GM12878 (cell line): Measurements from ENCODE around the gene JMJD7. TPM values are rescaled to one million over a fixed set of nuclear protein-coding genes. Genes with fewer than 3 reads are reported as not detected.

Experiments used
- ATAC-seq: fragments of 200-7000 bp; cut with Tn5 transposase; 3 replicates; pipeline ENCODE4 v1.9.1; 2020; ENCODE audit warnings: mild to moderate bottlenecking, moderate library complexity
- BruUV-seq: library from RNA; stranded (reverse); fragments of 400-500 nt; replicated peaks from 2 replicates; lab custom pipeline; 2021; lab: Mats Ljungman, UMichigan
- CTCF ChIA-PET: fragments of 300-600 bp; sonication (Branson Sonifier 250); formaldehyde crosslinking; extraction: SDS; loops from one replicate; lab custom pipeline; 2021; ENCODE audit warnings: inconsistent platforms; lab: Yijun Ruan, JAX
- POLR2A ChIA-PET: fragments of 350-600 bp; formaldehyde crosslinking; extraction: SDS; loops from one replicate; lab custom pipeline; 2021; ENCODE audit warnings: inconsistent platforms; lab: Charles Lee
- RAD21 ChIA-PET: fragments of 300-600 bp; sonication (Branson Sonifier 250); formaldehyde crosslinking; loops from one replicate; lab custom pipeline; 2023; ENCODE audit warnings: antibody characterized with exemption; ENCODE audit not compliant: unreplicated experiment; lab: Charles Lee
- SMC1A ChIA-PET: fragments of 300-600 bp; sonication (Branson Sonifier 250); formaldehyde crosslinking; loops from one replicate; lab custom pipeline; 2023; ENCODE audit not compliant: unreplicated experiment, uncharacterized antibody; lab: Charles Lee
- DNase-seq: peaks from one replicate; pipeline ENCODE4 v3.0.0-alpha.2; 2011; ENCODE audit warnings: low read depth, low spot score
- FAIRE-seq: peaks from 3 replicates; lab custom pipeline; 2011; peaks lifted over from hg19 to GRCh38; lab: Jason Lieb, UNC
- H2AFZ ChIP-seq: 2 replicates; pipeline ENCODE4 v1.6.0; 2011; ENCODE audit warnings: low read depth, low read length, control low read depth; ENCODE audit not compliant: control insufficient read depth
- H3K27ac ChIP-seq: 2 replicates; pipeline ENCODE4 v1.5.1; 2011; ENCODE audit warnings: control low read depth; ENCODE audit not compliant: control insufficient read depth, insufficient read depth
- H3K27me3 ChIP-seq, 2 experiments: replicated peaks in 1 of 2; 2 replicates each; pipeline versions ENCODE4 v1.6.0 to v1.6.1; 2011; ENCODE audit warnings: low read length in 1 of 2; ENCODE audit not compliant: control insufficient read depth in 2 of 2, insufficient read depth in 2 of 2
- H3K36me3 ChIP-seq, 2 experiments: 2 replicates each; pipeline ENCODE4 v1.5.1; 2011; ENCODE audit warnings: low read length in 1 of 2; ENCODE audit not compliant: control insufficient read depth in 2 of 2, insufficient read depth in 2 of 2
- H3K4me1 ChIP-seq: 2 replicates; pipeline ENCODE4 v1.6.1; 2011; ENCODE audit warnings: mild to moderate bottlenecking, low read length, moderate library complexity, mixed read lengths; ENCODE audit not compliant: control insufficient read depth, insufficient read depth
- H3K4me2 ChIP-seq: 2 replicates; pipeline ENCODE4 v1.6.0; 2011; ENCODE audit warnings: control low read depth; ENCODE audit not compliant: control insufficient read depth, insufficient read depth
- H3K4me3 ChIP-seq: fragments of 200-600 bp; sonication (generic); 2 replicates; pipeline ENCODE4 v1.5.1; 2016
- H3K79me2 ChIP-seq: 2 replicates; pipeline ENCODE4 v1.6.0; 2011; ENCODE audit warnings: low read length; ENCODE audit not compliant: control insufficient read depth, insufficient read depth
- H3K9ac ChIP-seq: 2 replicates; pipeline ENCODE4 v1.8.0; 2011; ENCODE audit warnings: low read length, control low read depth, mixed read lengths; ENCODE audit not compliant: control insufficient read depth, insufficient read depth
- H3K9me3 ChIP-seq: replicated peaks from 3 replicates; pipeline ENCODE4 v1.5.1; 2011; ENCODE audit warnings: mild to moderate bottlenecking, low read length; ENCODE audit not compliant: control insufficient read depth, insufficient read depth
- H4K20me1 ChIP-seq: 2 replicates; pipeline ENCODE4 v1.6.0; 2011; ENCODE audit not compliant: control insufficient read depth, insufficient read depth
- BCL11A ChIP-seq: IDR thresholded peaks from 2 replicates; pipeline ENCODE4 v1.6.1; 2011; ENCODE audit warnings: low read depth, low read length
- CEBPZ ChIP-seq: fragments of 150-350 bp; IDR thresholded peaks from 2 replicates; pipeline ENCODE4 v1.6.1; 2016; ENCODE audit warnings: low read depth, low read length
- EP300 ChIP-seq, 2 experiments: fragments of 150-350 bp in 1 of 2; IDR thresholded peaks; 2 replicates each; pipeline ENCODE4 v1.6.1; 2011 to 2012; ENCODE audit warnings: low read depth in 2 of 2, low read length in 2 of 2, borderline replicate concordance in 1 of 2, improper control_type of control experiment in 1 of 2, inconsistent platforms in 1 of 2; ENCODE audit not compliant: control insufficient read depth in 1 of 2
- JUNB ChIP-seq: IDR thresholded peaks from 2 replicates; pipeline ENCODE4 v1.6.1; 2016; ENCODE audit warnings: antibody characterized with exemption, mild to moderate bottlenecking
- MYB ChIP-seq: fragments of 150-350 bp; IDR thresholded peaks from 2 replicates; pipeline ENCODE4 v1.6.1; 2014; ENCODE audit warnings: mild to moderate bottlenecking, low read depth, low read length, borderline replicate concordance
- NFIC ChIP-seq: IDR thresholded peaks from 2 replicates; pipeline ENCODE4 v1.6.1; 2012; ENCODE audit warnings: low read depth, mild to moderate bottlenecking, inconsistent platforms, low read length, moderate library complexity
- NFXL1 ChIP-seq: fragments of 450-650 bp; IDR thresholded peaks from 2 replicates; pipeline ENCODE4 v1.6.1; 2017; ENCODE audit warnings: antibody characterized with exemption, mild to moderate bottlenecking, borderline replicate concordance
- NRF1 ChIP-seq: conservative IDR thresholded peaks from 2 replicates; pipeline ENCODE4 v1.6.1; 2011; ENCODE audit warnings: mild to moderate bottlenecking, low read depth, low read length, improper control_type of control experiment
- PAX8 ChIP-seq: fragments of 450-650 bp; IDR thresholded peaks from 2 replicates; pipeline ENCODE4 v1.6.1; 2017; ENCODE audit warnings: mild to moderate bottlenecking, moderate library complexity
- RAD51 ChIP-seq: fragments of 450-650 bp; IDR thresholded peaks from 2 replicates; pipeline ENCODE4 v1.6.1; 2016; ENCODE audit warnings: moderate library complexity, mild to moderate bottlenecking, inconsistent platforms
- SMARCA5 ChIP-seq: fragments of 450-650 bp; IDR thresholded peaks from 2 replicates; pipeline ENCODE4 v1.6.1; 2017; ENCODE audit warnings: mild to moderate bottlenecking
- SUPT20H ChIP-seq: IDR thresholded peaks from 2 replicates; pipeline ENCODE4 v1.6.1; 2011; ENCODE audit warnings: low read depth, mild to moderate bottlenecking, low read length, moderate library complexity, borderline replicate concordance; ENCODE audit not compliant: control insufficient read depth
- YY1 ChIP-seq: IDR thresholded peaks from 2 replicates; pipeline ENCODE4 v1.6.1; 2011; ENCODE audit warnings: low read depth, mild to moderate bottlenecking, low read length
- ZNF687 ChIP-seq: fragments of 450-650 bp; IDR thresholded peaks from 2 replicates; pipeline ENCODE4 v1.6.1; 2017; ENCODE audit warnings: mild to moderate bottlenecking, moderate library complexity
- ZZZ3 ChIP-seq: IDR thresholded peaks from 2 replicates; pipeline ENCODE4 v1.6.1; 2011; ENCODE audit warnings: low read depth; ENCODE audit not compliant: control insufficient read depth, insufficient read length
- WGBS: methylation state at CpG from one replicate; pipeline ENCODE4 v1.1.6; 2016; ENCODE audit warnings: low lambda C conversion rate; ENCODE audit not compliant: insufficient replicate concordance, insufficient coverage; ENCODE audit errors: missing lambda C conversion rate; 5-methylcytosine and 5-hydroxymethylcytosine counted together
- in situ Hi-C: fragments of 300-500 bp; cut with MboI; formaldehyde crosslinking; loops from 9 replicates; pipeline ENCODE4 v1.14.3; 2018; ENCODE audit warnings: mixed read lengths
- intact Hi-C: fragments of 100-400 bp; cut with micrococcal nuclease; formaldehyde crosslinking; loops from one replicate; pipeline ENCODE4 v1.14.2; 2022; ENCODE audit not compliant: unreplicated experiment
- polyA plus RNA-seq, 11 experiments: library from polyadenylated mRNA; depleted of rRNA in 4 of 11; unstranded in 6 of 11; stranded (reverse) in 5 of 11; fragments of >200 nt; fragmentation: Nextera tagmentation in 4 of 11; fragmentation: Illumina TruSeq in 1 of 11; extraction: Ambion mirVana in 4 of 11; extraction: Trizol in 1 of 11; gene quantifications; 1 replicate in 1 of 11; 2 replicates in 10 of 11; pipeline versions ENCODE4 v1.2.1 to v1.2.3, GENCODE V29; 2011 to 2016; ENCODE audit warnings: inconsistent platforms in 2 of 11, missing spikeins in 2 of 11, low read depth in 1 of 11
- total RNA-seq, 4 experiments: library from RNA; depleted of rRNA in 3 of 4; stranded (reverse); fragments of >200 nt in 3 of 4; fragmentation: Illumina TruSeq in 1 of 4; extraction: Trizol in 1 of 4; gene quantifications; 2 replicates each; pipeline versions ENCODE4 v1.2.1 to v1.2.3, GENCODE V29; 2013 to 2021

JMJD7 gene
- total and polyA plus RNA-seq, 10 of the 15 experiments (the other 5 are each of a cell fraction or from before 2014, with no cell fraction given) = 0.79 to 12.2 (median 6.5) TPM

GRCh38 chr15:41829959-41830646 lies 2.2 kb downstream of the JMJD7 start:
- Histone ChIP-seq H3K27me3 (no peaks in the 10 kb centered on the region), H3K27ac (no peak overlapping the region), H3K4me3 (no peak overlapping the region), H3K9ac (no peak overlapping the region), H3K4me1 (no peaks in the 10 kb centered on the region), H3K36me3 (peaks cover 2 to 3% of the 10 kb centered on the region in 2 experiments; a peak in 3 of 4 replicates), H3K9me3 (no peaks in the 10 kb centered on the region), H2AFZ (no peak overlapping the region), H3K4me2 (no peak overlapping the region), H4K20me1 (no peaks in the 10 kb centered on the region; the same call in 1 of the 2 replicates), H3K79me2 (no peaks in the 10 kb centered on the region)
- ChIA-PET RAD21 (no interaction called here), CTCF (interaction anchor here (1.0 to 2.0 kb wide), 2 partner anchors 75 to 159 kb away, joined by 3 to 4 read pairs; no protein-coding TSS in a partner anchor), POLR2A (no interaction called here), SMC1A (no interaction called here)
- intact Hi-C loops = loop anchor here (5.0 kb wide), 2 partner anchors 72 to 142 kb away; partner anchors contain the start of gene EHD4
- FAIRE-seq (no peak), DNase-seq (no peak), ATAC-seq (no peak)
- in situ Hi-C loops = no loop called here
- WGBS = 90% methylated on average over 13 of the region's 13 CpGs
- no TSS peak for BruUV-seq
- no peak for TF ChIP-seq SMARCA5
- no peak for TF ChIP-seq ZNF687
- TF ChIP-seq MYB = no peak
- no peak for TF ChIP-seq YY1
- TF ChIP-seq PAX8 = no peak
- TF ChIP-seq JUNB = no peak
- no peak for TF ChIP-seq RAD51
- TF ChIP-seq NFXL1 = no peak
- TF ChIP-seq CEBPZ = no peak
- no peak for TF ChIP-seq NRF1
- no peak for TF ChIP-seq BCL11A
- TF ChIP-seq SUPT20H = no peak
- TF ChIP-seq NFIC = no peak
- TF ChIP-seq ZZZ3 = no peak
- no peak for TF ChIP-seq EP300 (IDR thresholded peaks at IDR 0.05; ENCODE audit: borderline replicate concordance in 1 of 2, control insufficient read depth in 1 of 2, low read depth in 2 of 2, low read length in 2 of 2)
